GM23248 (cell line): Measurements from ENCODE around the gene PDHX. TPM values are rescaled to one million over a fixed set of nuclear protein-coding genes. Genes with fewer than 3 reads are reported as not detected.

Source experiments
- DNase-seq: peaks from one replicate; pipeline ENCODE4 v3.0.0-alpha.2; 2015
- H2AFZ ChIP-seq: fragments of 200-600 bp; sonication (generic); 2 replicates; pipeline ENCODE4 v1.6.1; 2016; ENCODE audit warnings: antibody characterized with exemption
- H3F3A ChIP-seq: fragments of 200-600 bp; sonication (generic); 2 replicates; pipeline ENCODE4 v1.6.1; 2016; ENCODE audit warnings: mild to moderate bottlenecking, antibody characterized with exemption, mixed run types; ENCODE audit not compliant: insufficient read depth
- H3K27ac ChIP-seq: fragments of 200-600 bp; sonication (generic); 2 replicates; pipeline ENCODE4 v1.5.1; 2016; ENCODE audit warnings: mild to moderate bottlenecking
- H3K27me3 ChIP-seq: fragments of 200-600 bp; sonication (generic); replicated peaks from 2 replicates; pipeline ENCODE4 v1.6.1; 2016; ENCODE audit warnings: mild to moderate bottlenecking; ENCODE audit not compliant: insufficient read depth
- H3K36me3 ChIP-seq: fragments of 200-600 bp; sonication (generic); 2 replicates; pipeline ENCODE4 v1.6.1; 2016; ENCODE audit warnings: low read depth, mild to moderate bottlenecking
- H3K4me1 ChIP-seq: fragments of 200-600 bp; sonication (generic); 2 replicates; pipeline ENCODE4 v1.6.1; 2016; ENCODE audit warnings: mild to moderate bottlenecking; ENCODE audit not compliant: insufficient read depth
- H3K4me2 ChIP-seq: fragments of 200-600 bp; sonication (generic); one replicate; pipeline ENCODE4 v1.6.1; 2016; ENCODE audit warnings: mild to moderate bottlenecking; ENCODE audit not compliant: unreplicated experiment
- H3K4me3 ChIP-seq: fragments of 200-600 bp; sonication (generic); 2 replicates; pipeline ENCODE4 v1.5.1; 2016; ENCODE audit warnings: mild to moderate bottlenecking
- H3K79me2 ChIP-seq: fragments of 200-600 bp; sonication (generic); 2 replicates; pipeline ENCODE4 v1.6.1; 2016; ENCODE audit warnings: mild to moderate bottlenecking; ENCODE audit not compliant: insufficient read depth
- H3K9ac ChIP-seq: fragments of 200-600 bp; sonication (generic); 2 replicates; pipeline ENCODE4 v1.6.1; 2016; ENCODE audit warnings: mild to moderate bottlenecking
- H3K9me2 ChIP-seq: fragments of 200-600 bp; sonication (generic); 2 replicates; pipeline ENCODE4 v1.6.1; 2016; ENCODE audit warnings: mixed run types, mild to moderate bottlenecking, moderate library complexity; ENCODE audit not compliant: insufficient read depth
- H3K9me3 ChIP-seq: fragments of 200-600 bp; sonication (generic); one replicate; pipeline ENCODE4 v1.6.1; 2017; ENCODE audit warnings: low read depth
- H4K20me1 ChIP-seq: fragments of 200-600 bp; sonication (generic); 2 replicates; pipeline ENCODE4 v1.6.0; 2016; ENCODE audit not compliant: insufficient read depth
- EZH2 ChIP-seq: fragments of 200-600 bp; sonication (generic); IDR thresholded peaks from 2 replicates; pipeline ENCODE4 v1.6.1; 2018; ENCODE audit warnings: antibody characterized with exemption, mild to moderate bottlenecking; ENCODE audit not compliant: insufficient read depth, poor library complexity, severe bottlenecking
- EZH2phosphoT487 ChIP-seq: fragments of 200-600 bp; sonication (generic); IDR thresholded peaks from 2 replicates; pipeline ENCODE4 v1.6.1; 2018; ENCODE audit warnings: antibody characterized with exemption, moderate library complexity, mild to moderate bottlenecking, low read depth; ENCODE audit not compliant: insufficient read depth
- WGBS, 2 experiments: methylation state at CpG; one replicate each; pipeline ENCODE4 v1.1.6; 2015 to 2017; ENCODE audit warnings: low lambda C conversion rate in 2 of 2, low coverage in 1 of 2; ENCODE audit errors: missing lambda C conversion rate in 2 of 2; 5-methylcytosine and 5-hydroxymethylcytosine counted together
- in situ Hi-C: fragments of 300-500 bp; cut with MboI; formaldehyde crosslinking; loops from 2 replicates; pipeline ENCODE4 v1.15.0; 2020
- polyA plus RNA-seq: library from polyadenylated mRNA; unstranded; fragments of >200 nt; fragmentation: Nextera tagmentation; extraction: Ambion mirVana; gene quantifications from 2 replicates; pipeline ENCODE4 v1.2.1, GENCODE V29; 2016
- total RNA-seq: library from RNA; depleted of rRNA; stranded (reverse); fragments of >200 nt; shearing (Covaris generic); gene quantifications from 2 replicates; pipeline ENCODE4 v1.2.3, GENCODE V29; 2014

The PDHX gene
- total and polyA plus RNA-seq, 2 experiments from 2014 or later, result 36.1 to 40.1 TPM

GRCh38 chr11:34968862-34969261, 52.4 kb downstream of the PDHX start:
- Histone ChIP-seq H2AFZ (no peak overlapping the region), H3K4me2 (no peak overlapping the region), H3K4me1 (peaks cover 22% of the 10 kb centered on the region), H3K79me2 (peaks cover 5% of the 10 kb centered on the region; the same call in 1 of the 2 replicates), H3K27ac (no peak overlapping the region), H3K9me3 (no peaks in the 10 kb centered on the region), H4K20me1 (no peaks in the 10 kb centered on the region), H3K4me3 (no peak overlapping the region), H3F3A (peaks cover 33% of the 10 kb centered on the region), H3K9ac (no peak overlapping the region), H3K36me3 (peaks cover 28% of the 10 kb centered on the region; the same call in 1 of the 2 replicates), H3K9me2 (no peaks in the 10 kb centered on the region), H3K27me3 (no peaks in the 10 kb centered on the region)
- in situ Hi-C loops, result no loop called here
- TF ChIP-seq EZH2phosphoT487 (no peak), EZH2 (no peak)
- no peak for DNase-seq
- 95 to 97% methylated on average over 4 of the region's 4 CpGs for WGBS, 2 experiments

GRCh38 chr11:34970033-34970432, 53.6 kb downstream of the PDHX start:
- Histone ChIP-seq H3K27ac (no peak overlapping the region), H3K79me2 (peaks cover 17% of the 10 kb centered on the region), H3F3A (peaks cover 38% of the 10 kb centered on the region), H3K9me2 (no peaks in the 10 kb centered on the region), H3K4me3 (no peak overlapping the region), H3K9ac (no peak overlapping the region), H3K4me2 (no peak overlapping the region), H3K9me3 (no peaks in the 10 kb centered on the region), H3K36me3 (peaks cover 32% of the 10 kb centered on the region; the same call in 1 of the 2 replicates), H4K20me1 (no peaks in the 10 kb centered on the region), H3K27me3 (no peaks in the 10 kb centered on the region), H3K4me1 (peaks cover 24% of the 10 kb centered on the region), H2AFZ (no peak overlapping the region)
- no peak for DNase-seq
- TF ChIP-seq EZH2phosphoT487, result no peak
- no peak for TF ChIP-seq EZH2
- WGBS, 2 experiments, result 78 to 85% methylated on average over 3 of the region's 3 CpGs
- in situ Hi-C loops, result no loop called here

GRCh38 chr11:34970480-34970879, 54.1 kb downstream of the PDHX start:
- no peaks in the 10 kb centered on the region for H3K27me3 ChIP-seq
- H3K9me3 ChIP-seq, result no peaks in the 10 kb centered on the region
- H3K27ac ChIP-seq, result no peak overlapping the region
- DNase-seq, result peak; percentile 33
- no peak overlapping the region for H2AFZ ChIP-seq
- peaks cover 21% of the 10 kb centered on the region for H3K79me2 ChIP-seq
- no peaks in the 10 kb centered on the region for H3K9me2 ChIP-seq
- in situ Hi-C loops, result no loop called here
- peaks cover 32% of the 10 kb centered on the region; the same call in 1 of the 2 replicates for H3K36me3 ChIP-seq
- TF ChIP-seq EZH2phosphoT487 (no peak), EZH2 (no peak)
- no peak overlapping the region for H3K9ac ChIP-seq
- no peak overlapping the region for H3K4me3 ChIP-seq
- peaks cover 42% of the 10 kb centered on the region for H3F3A ChIP-seq
- no peaks in the 10 kb centered on the region for H4K20me1 ChIP-seq
- no peak overlapping the region for H3K4me2 ChIP-seq
- peaks cover 29% of the 10 kb centered on the region for H3K4me1 ChIP-seq

GRCh38 chr11:34971928-34972327, 55.5 kb downstream of the PDHX start:
- Histone ChIP-seq H3F3A (peaks cover 57% of the 10 kb centered on the region), H3K9me2 (no peaks in the 10 kb centered on the region), H3K4me2 (no peak overlapping the region), H3K9ac (no peak overlapping the region), H3K9me3 (no peaks in the 10 kb centered on the region), H3K27ac (no peak overlapping the region), H3K4me1 (peaks cover 43% of the 10 kb centered on the region), H3K79me2 (peaks cover 23% of the 10 kb centered on the region), H3K27me3 (no peaks in the 10 kb centered on the region), H3K4me3 (no peak overlapping the region), H3K36me3 (peaks cover 32% of the 10 kb centered on the region; the same call in 1 of the 2 replicates), H2AFZ (no peak overlapping the region), H4K20me1 (no peaks in the 10 kb centered on the region)
- no peak for DNase-seq
- WGBS, 2 experiments, result 97% methylated on average over 1 of the region's 1 CpG
- in situ Hi-C loops, result no loop called here
- TF ChIP-seq EZH2 (no peak), EZH2phosphoT487 (no peak)

- Histone ChIP-seq H4K20me1 (no peaks in the 10 kb centered on the region), H2AFZ (no peak overlapping the region), H3K4me2 (peak overlapping the region; percentile 35), H3K9ac (no peak overlapping the region), H3K79me2 (peaks cover 23% of the 10 kb centered on the region), H3K4me1 (peaks cover 47% of the 10 kb centered on the region), H3F3A (peaks cover 61% of the 10 kb centered on the region), H3K9me3 (no peaks in the 10 kb centered on the region), H3K27me3 (no peaks in the 10 kb centered on the region), H3K4me3 (no peak overlapping the region), H3K27ac (no peak overlapping the region), H3K36me3 (peaks cover 32% of the 10 kb centered on the region; the same call in 1 of the 2 replicates), H3K9me2 (no peaks in the 10 kb centered on the region)
- in situ Hi-C loops, result no loop called here
- TF ChIP-seq EZH2phosphoT487 (no peak), EZH2 (no peak)
- WGBS, 2 experiments, result 90 to 92% methylated on average over 8 of the region's 8 CpGs
- no peak for DNase-seq
Observed at GRCh38 chr11:34972366-34972765, 55.9 kb downstream of the PDHX start.
